HFFc6 (cell line): ENCODE results near the gene SH2D3C. TPM values are rescaled to one million over a fixed set of nuclear protein-coding genes. Genes with fewer than 3 reads are reported as not detected.

Experiments used
- DNase-seq: peaks from one replicate; pipeline ENCODE4 v3.0.0-alpha.2; 2018
- H3K27ac Mint-ChIP-seq: 2 replicates; pipeline ENCODE4 v1.8.0; 2020; ENCODE audit warnings: mild to moderate bottlenecking, mixed read lengths
- H3K27me3 Mint-ChIP-seq: 2 replicates; pipeline ENCODE4 v1.8.0; 2021; ENCODE audit warnings: mild to moderate bottlenecking, moderate library complexity, mixed read lengths; ENCODE audit not compliant: insufficient read depth
- H3K36me3 Mint-ChIP-seq: 2 replicates; pipeline ENCODE4 v1.8.0; 2021; ENCODE audit warnings: low read depth, mixed read lengths
- H3K4me1 Mint-ChIP-seq: 2 replicates; pipeline ENCODE4 v1.8.0; 2020; ENCODE audit warnings: low read depth, mixed read lengths
- H3K4me3 Mint-ChIP-seq: 2 replicates; pipeline ENCODE4 v1.8.0; 2020; ENCODE audit warnings: mild to moderate bottlenecking, moderate library complexity, mixed read lengths
- H3K9me3 Mint-ChIP-seq: 2 replicates; pipeline ENCODE4 v1.8.0; 2020; ENCODE audit warnings: mild to moderate bottlenecking, mixed read lengths
- total RNA-seq, 6 experiments: library from RNA; stranded (reverse); fragmentation: NEBNext Ultra II Directional; extraction: Animal tissue kit (Norgen Biotek cat#: 25700); gene quantifications; 2 replicates in 1 of 6; 3 replicates in 5 of 6; pipeline ENCODE4 v1.2.3, GENCODE V29; 2021
- TF ChIP-seq, protein P1 (sequence below): fragments of 200-600 bp; sonication (generic); IDR thresholded peaks from 2 replicates; pipeline ENCODE4 v1.5.0; 2021; ENCODE audit warnings: antibody characterized with exemption, mild to moderate bottlenecking

SH2D3C gene
- total RNA-seq, 6 experiments from 2014 or later: not detected

DNA sequence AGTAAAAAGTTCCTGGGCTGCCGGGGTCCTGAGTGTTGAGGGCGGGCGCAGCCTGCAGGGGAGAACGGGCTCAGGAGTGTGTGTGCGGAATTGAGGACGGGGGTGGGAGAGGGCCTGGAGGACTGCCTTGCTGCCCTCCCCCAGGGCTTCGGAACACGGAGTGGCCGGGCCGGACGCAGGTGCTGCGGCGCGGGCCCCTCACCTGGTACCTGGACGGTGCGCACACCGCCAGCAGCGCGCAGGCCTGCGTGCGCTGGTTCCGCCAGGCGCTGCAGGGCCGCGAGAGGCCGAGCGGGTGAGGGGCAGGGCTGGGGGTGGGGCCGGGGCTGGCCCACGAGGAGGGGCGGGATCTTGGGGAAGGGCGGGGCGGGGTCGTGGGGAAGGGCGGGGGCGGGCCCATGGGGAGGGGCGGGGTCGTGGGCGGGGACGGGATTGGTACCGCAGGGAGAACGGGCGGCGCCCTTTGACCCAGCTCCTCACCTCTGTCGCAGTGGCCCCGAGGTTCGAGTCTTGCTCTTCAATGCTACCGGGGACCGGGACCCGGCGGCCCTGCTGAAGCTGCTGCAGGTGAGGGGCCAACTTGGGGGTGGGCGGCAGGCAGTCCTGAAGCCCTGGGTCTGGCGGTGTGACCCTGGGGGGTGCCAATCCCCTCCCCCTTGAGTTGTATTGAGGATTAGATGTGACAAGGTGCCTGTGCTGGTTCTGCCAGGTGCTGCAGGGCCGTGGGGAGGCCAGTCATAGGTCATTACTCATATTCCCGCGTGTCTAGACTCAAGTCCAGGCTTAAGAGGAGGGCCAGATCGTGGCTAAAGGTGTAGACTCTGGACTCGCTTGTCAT, 31.3 kb upstream of the SH2D3C start:
- no peak overlapping the region for H3K4me3 Mint-ChIP-seq
- no peak overlapping the region for H3K27ac Mint-ChIP-seq
- TF ChIP-seq, protein P1, sequence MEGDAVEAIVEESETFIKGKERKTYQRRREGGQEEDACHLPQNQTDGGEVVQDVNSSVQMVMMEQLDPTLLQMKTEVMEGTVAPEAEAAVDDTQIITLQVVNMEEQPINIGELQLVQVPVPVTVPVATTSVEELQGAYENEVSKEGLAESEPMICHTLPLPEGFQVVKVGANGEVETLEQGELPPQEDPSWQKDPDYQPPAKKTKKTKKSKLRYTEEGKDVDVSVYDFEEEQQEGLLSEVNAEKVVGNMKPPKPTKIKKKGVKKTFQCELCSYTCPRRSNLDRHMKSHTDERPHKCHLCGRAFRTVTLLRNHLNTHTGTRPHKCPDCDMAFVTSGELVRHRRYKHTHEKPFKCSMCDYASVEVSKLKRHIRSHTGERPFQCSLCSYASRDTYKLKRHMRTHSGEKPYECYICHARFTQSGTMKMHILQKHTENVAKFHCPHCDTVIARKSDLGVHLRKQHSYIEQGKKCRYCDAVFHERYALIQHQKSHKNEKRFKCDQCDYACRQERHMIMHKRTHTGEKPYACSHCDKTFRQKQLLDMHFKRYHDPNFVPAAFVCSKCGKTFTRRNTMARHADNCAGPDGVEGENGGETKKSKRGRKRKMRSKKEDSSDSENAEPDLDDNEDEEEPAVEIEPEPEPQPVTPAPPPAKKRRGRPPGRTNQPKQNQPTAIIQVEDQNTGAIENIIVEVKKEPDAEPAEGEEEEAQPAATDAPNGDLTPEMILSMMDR: no peak
- H3K4me1 Mint-ChIP-seq: no peaks in the 10 kb centered on the region
- DNase-seq: no peak
- H3K9me3 Mint-ChIP-seq: no peaks in the 10 kb centered on the region
- peaks cover 17% of the 10 kb centered on the region for H3K27me3 Mint-ChIP-seq
- H3K36me3 Mint-ChIP-seq: peaks cover 15% of the 10 kb centered on the region; the same call in 1 of the 2 replicates

DNA sequence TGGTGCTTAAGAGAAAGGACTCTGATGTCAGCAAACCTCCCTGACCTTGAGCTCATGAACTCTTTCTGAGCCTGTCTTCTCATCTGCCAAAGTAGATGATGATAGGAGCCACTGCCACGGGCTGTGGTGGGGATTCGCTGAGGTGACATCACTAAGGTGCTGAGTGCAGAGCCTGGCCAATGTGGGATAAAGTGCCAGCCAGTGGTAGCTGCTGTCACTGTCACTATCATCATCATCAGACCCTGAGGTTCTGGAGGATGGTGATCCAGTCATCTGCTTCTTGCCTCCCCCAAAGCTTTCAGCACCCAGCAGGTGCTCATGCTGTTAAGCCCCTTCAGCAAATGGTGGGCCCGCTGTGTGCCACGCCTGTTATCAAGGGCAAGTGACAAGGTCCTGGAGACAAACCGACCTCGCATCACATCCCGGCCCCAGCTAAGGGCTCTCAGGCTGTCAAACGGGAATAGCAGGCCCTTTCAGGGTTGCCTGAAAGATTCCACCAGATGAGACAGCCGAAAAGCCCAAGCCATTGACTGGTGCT, 30.6 kb upstream of the SH2D3C start:
- TF ChIP-seq, protein P1: no peak
- Mint-ChIP-seq H3K9me3 (no peaks in the 10 kb centered on the region), H3K4me3 (no peak overlapping the region), H3K36me3 (peaks cover 15% of the 10 kb centered on the region; the same call in 1 of the 2 replicates), H3K4me1 (no peaks in the 10 kb centered on the region), H3K27ac (no peak overlapping the region), H3K27me3 (peaks cover 12% of the 10 kb centered on the region)
- DNase-seq: no peak

DNA sequence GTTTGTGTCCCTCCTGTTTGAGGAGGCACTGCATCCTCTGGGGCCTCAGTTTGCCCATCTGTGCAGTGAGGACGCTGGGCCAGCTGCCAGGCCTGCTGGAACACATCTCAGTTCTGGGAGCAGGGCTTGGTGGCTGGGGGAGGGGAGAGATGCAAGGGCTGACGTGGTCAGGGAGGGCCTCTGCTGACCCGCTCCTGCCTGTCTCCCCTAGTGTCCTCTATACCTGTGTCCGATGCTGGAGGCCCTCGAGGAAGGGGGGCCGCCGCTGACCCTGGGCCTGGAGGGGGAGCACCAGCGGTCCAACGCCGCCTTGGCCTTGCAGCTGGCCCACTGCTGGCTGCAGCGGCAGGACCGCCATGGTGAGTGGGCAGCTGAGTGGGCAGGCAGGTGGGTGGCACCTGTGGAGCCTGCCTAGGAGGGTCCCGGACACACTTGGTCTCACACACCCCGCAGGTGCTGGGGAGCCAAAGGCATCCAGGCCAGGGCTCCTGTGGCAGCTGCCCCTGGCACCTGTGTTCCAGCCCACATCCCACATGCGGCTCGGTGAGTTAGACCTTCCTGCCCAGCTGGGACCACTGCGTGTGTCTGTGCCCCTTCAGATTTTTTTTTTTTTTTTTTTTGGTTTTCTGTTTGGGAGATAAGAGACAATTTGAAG, 30.0 kb upstream of the SH2D3C start:
- no peak for DNase-seq
- Mint-ChIP-seq H3K4me1 (no peaks in the 10 kb centered on the region), H3K36me3 (peaks cover 15% of the 10 kb centered on the region; the same call in 1 of the 2 replicates), H3K27ac (no peak overlapping the region), H3K27me3 (peaks cover 8% of the 10 kb centered on the region), H3K4me3 (no peak overlapping the region), H3K9me3 (no peaks in the 10 kb centered on the region)
- TF ChIP-seq, protein P1: no peak

- Mint-ChIP-seq H3K4me3 (no peak overlapping the region), H3K27me3 (peaks cover 1% of the 10 kb centered on the region; the same call in 1 of the 2 replicates), H3K4me1 (peaks cover 5% of the 10 kb centered on the region), H3K36me3 (peaks cover 15% of the 10 kb centered on the region; the same call in 1 of the 2 replicates), H3K27ac (no peak overlapping the region), H3K9me3 (no peaks in the 10 kb centered on the region)
- TF ChIP-seq, protein P1: no peak
- DNase-seq: no peak
These were observed 28.4 kb upstream of the SH2D3C start for GRCh38 chr9:127806871-127807270.

DNA sequence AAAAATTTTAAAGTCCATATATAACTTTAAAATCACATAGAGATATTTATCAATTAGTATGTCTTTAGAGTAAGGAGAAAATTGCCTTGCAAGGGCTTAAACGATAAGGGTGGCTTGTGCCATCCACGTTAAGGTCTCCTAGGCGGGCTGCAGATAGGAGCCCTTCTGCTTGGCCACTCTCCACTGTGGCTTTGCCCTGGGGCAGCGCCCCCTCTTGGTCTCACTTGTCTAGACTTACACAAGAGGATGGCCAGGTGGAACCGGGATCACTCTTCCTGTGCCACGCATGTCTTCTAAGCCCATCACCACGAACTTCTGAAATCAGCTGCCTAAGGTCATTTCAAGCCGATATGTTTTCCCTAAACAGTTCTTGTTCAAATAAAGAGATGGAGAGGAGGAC, 27.2 kb upstream of the SH2D3C start:
- TF ChIP-seq, protein P1: peak; percentile 73
- peaks cover 15% of the 10 kb centered on the region; the same call in 1 of the 2 replicates for H3K36me3 Mint-ChIP-seq
- DNase-seq: no peak
- H3K9me3 Mint-ChIP-seq: no peaks in the 10 kb centered on the region
- H3K4me3 Mint-ChIP-seq: no peak overlapping the region
- H3K27me3 Mint-ChIP-seq: peaks cover 1% of the 10 kb centered on the region; the same call in 1 of the 2 replicates
- no peak overlapping the region for H3K27ac Mint-ChIP-seq
- peaks cover 17% of the 10 kb centered on the region for H3K4me1 Mint-ChIP-seq
